Keratinocyte (primary cell): ENCODE results near the gene FAM24B. TPM values are rescaled to one million over a fixed set of nuclear protein-coding genes. Genes with fewer than 3 reads are reported as not detected.

Source experiments
- DNase-seq: peaks from one replicate; pipeline ENCODE4 v3.0.0-alpha.2; 2011; ENCODE audit warnings: low read depth, missing footprints, low spot score
- FAIRE-seq: peaks from 2 replicates; lab custom pipeline; 2011; peaks lifted over from hg19 to GRCh38; lab: Jason Lieb, UNC
- H2AFZ ChIP-seq: 2 replicates; pipeline ENCODE4 v1.6.0; 2012; ENCODE audit warnings: low read length, control low read depth, inconsistent platforms; ENCODE audit not compliant: control insufficient read depth
- H3K27ac ChIP-seq: 2 replicates; pipeline ENCODE4 v1.5.1; 2011; ENCODE audit warnings: low read length; ENCODE audit not compliant: control insufficient read depth, insufficient read depth
- H3K27me3 ChIP-seq: 3 replicates; pipeline ENCODE4 v1.6.0; 2011; ENCODE audit warnings: low read length; ENCODE audit not compliant: control insufficient read depth, insufficient read depth; ENCODE audit errors: extremely low read depth
- H3K36me3 ChIP-seq, 2 experiments: 2 replicates in 1 of 2; 3 replicates in 1 of 2; pipeline ENCODE4 v1.5.1; 2011; ENCODE audit warnings: low read length in 2 of 2, mild to moderate bottlenecking in 1 of 2; ENCODE audit not compliant: control insufficient read depth in 2 of 2, insufficient read depth in 2 of 2; ENCODE audit errors: extremely low read depth in 1 of 2
- H3K4me1 ChIP-seq: 3 replicates; pipeline ENCODE4 v1.5.1; 2011; ENCODE audit warnings: low read length; ENCODE audit not compliant: control insufficient read depth, insufficient read depth; ENCODE audit errors: extremely low read depth
- H3K4me2 ChIP-seq: 3 replicates; pipeline ENCODE4 v1.6.0; 2011; ENCODE audit warnings: low read depth, low read length; ENCODE audit not compliant: control insufficient read depth, insufficient read depth; ENCODE audit errors: extremely low read depth
- H3K4me3 ChIP-seq, 3 experiments: fragments of 200-600 bp in 1 of 3; sonication (generic) in 1 of 3; 2 replicates in 2 of 3; 3 replicates in 1 of 3; pipeline ENCODE4 v1.5.1; 2011 to 2016; ENCODE audit warnings: low read length in 3 of 3, mild to moderate bottlenecking in 3 of 3, control low read depth in 2 of 3, inconsistent platforms in 1 of 3, low read depth in 1 of 3, mixed read lengths in 1 of 3, mixed run types in 1 of 3, moderate library complexity in 1 of 3; ENCODE audit not compliant: control insufficient read depth in 2 of 3, insufficient read depth in 2 of 3; ENCODE audit errors: extremely low read depth in 1 of 3
- H3K79me2 ChIP-seq: 2 replicates; pipeline ENCODE4 v1.6.0; 2012; ENCODE audit warnings: low read length; ENCODE audit not compliant: control insufficient read depth, insufficient read depth
- H3K9ac ChIP-seq: 3 replicates; pipeline ENCODE4 v1.6.0; 2011; ENCODE audit warnings: low read length; ENCODE audit not compliant: control insufficient read depth, insufficient read depth; ENCODE audit errors: extremely low read depth
- H3K9me1 ChIP-seq: 3 replicates; pipeline ENCODE4 v1.6.0; 2011; ENCODE audit warnings: low read length; ENCODE audit not compliant: control insufficient read depth, insufficient read depth; ENCODE audit errors: extremely low read depth
- H3K9me3 ChIP-seq: 2 replicates; pipeline ENCODE4 v1.5.1; 2012; ENCODE audit warnings: low read depth, low read length; ENCODE audit not compliant: control insufficient read depth
- H4K20me1 ChIP-seq: 3 replicates; pipeline ENCODE4 v1.6.0; 2011; ENCODE audit warnings: low read length; ENCODE audit not compliant: control insufficient read depth, insufficient read depth; ENCODE audit errors: extremely low read depth
- EZH2 ChIP-seq: IDR thresholded peaks from one replicate; pipeline ENCODE4 v1.6.1; 2012; ENCODE audit warnings: inconsistent platforms, mild to moderate bottlenecking, low read length, moderate library complexity
- dilution Hi-C: fragments of 300-500 bp; cut with MboI; formaldehyde crosslinking; loops from one replicate; pipeline ENCODE4 v1.7.0; 2020; ENCODE audit warnings: low sequenced_read_pairs; ENCODE audit not compliant: extremely low pct_ligation_motif_present
- polyA plus RNA-seq, 5 experiments: library from polyadenylated mRNA; depleted of rRNA in 3 of 5; stranded (reverse) in 3 of 5; stranded (forward) in 1 of 5; unstranded in 1 of 5; fragments of >200 nt; gene quantifications; 1 replicate in 1 of 5; 2 replicates in 3 of 5; 3 replicates in 1 of 5; pipeline versions ENCODE4 v1.2.1 to v1.2.3, GENCODE V29; 2011 to 2012; ENCODE audit warnings: missing spikeins in 2 of 5, low read depth in 1 of 5, low replicate concordance in 1 of 5
- TF ChIP-seq, protein P1 (sequence below), 3 experiments: IDR thresholded peaks in 1 of 3; conservative IDR thresholded peaks in 1 of 3; optimal IDR thresholded peaks in 1 of 3; 2 replicates in 2 of 3; 3 replicates in 1 of 3; pipeline versions ENCODE3 to v1.5.1; 2011; ENCODE audit warnings: low read length in 3 of 3, mild to moderate bottlenecking in 3 of 3, moderate library complexity in 2 of 3, control low read depth in 1 of 3, inconsistent platforms in 1 of 3; ENCODE audit not compliant: insufficient read depth in 2 of 3; ENCODE audit errors: extremely low read depth in 1 of 3

FAM24B gene
- polyA plus RNA-seq, 1 donor (not counting 4 experiments of a cell fraction or from before 2014, with no cell fraction given) = 4.5 TPM

DNA sequence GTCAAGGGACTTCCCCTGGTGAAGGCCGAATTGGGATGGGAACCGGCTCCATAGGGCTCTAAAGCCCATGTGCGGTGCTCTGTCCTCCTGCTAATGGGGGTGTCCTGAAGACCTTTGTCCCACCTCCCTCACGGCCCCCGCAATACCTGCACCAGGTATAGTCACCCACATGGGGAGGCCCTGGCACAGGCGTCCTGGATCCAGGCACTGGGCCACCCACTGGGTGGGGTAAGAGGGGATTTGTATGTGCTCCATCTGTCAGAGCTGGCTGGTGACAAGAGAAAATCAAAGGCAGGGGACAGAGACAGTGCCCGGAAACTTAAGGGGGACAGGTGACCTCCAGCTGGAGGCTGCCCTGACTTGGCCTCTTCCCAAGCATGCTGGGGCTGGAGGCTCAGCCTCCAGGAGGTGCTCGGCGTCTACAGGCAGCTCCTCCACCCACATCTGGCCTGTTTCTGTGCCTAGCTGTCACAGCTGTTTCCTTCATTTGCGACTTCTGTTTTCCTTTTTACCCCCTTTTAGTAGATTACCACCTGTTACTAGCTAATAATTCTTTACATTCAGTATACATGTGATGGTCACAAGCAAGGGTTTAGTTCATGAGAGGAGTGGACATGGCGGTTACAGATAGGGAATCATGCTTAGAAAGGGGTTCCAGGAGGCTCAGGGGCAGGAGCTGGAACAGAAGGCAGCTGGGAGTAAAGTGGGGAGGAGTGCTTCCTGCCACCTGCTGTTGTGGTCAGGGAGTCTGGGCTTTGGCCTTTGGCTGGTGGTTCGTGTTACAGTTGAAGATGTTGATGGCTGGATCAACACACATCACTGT, 31.4 kb downstream of the FAM24B start:
- no peaks in the 10 kb centered on the region for H3K79me2 ChIP-seq
- H3K27me3 ChIP-seq = no peaks in the 10 kb centered on the region
- H3K36me3 ChIP-seq = peaks cover 10 to 12% of the 10 kb centered on the region in 2 experiments
- H3K4me1 ChIP-seq = peaks cover 11% of the 10 kb centered on the region
- H3K27ac ChIP-seq = no peak overlapping the region
- no peak overlapping the region for H3K9ac ChIP-seq
- no peak overlapping the region for H3K4me3 ChIP-seq
- FAIRE-seq (no peak), DNase-seq (no peak)
- no peak overlapping the region for H2AFZ ChIP-seq
- TF ChIP-seq, protein P1, sequence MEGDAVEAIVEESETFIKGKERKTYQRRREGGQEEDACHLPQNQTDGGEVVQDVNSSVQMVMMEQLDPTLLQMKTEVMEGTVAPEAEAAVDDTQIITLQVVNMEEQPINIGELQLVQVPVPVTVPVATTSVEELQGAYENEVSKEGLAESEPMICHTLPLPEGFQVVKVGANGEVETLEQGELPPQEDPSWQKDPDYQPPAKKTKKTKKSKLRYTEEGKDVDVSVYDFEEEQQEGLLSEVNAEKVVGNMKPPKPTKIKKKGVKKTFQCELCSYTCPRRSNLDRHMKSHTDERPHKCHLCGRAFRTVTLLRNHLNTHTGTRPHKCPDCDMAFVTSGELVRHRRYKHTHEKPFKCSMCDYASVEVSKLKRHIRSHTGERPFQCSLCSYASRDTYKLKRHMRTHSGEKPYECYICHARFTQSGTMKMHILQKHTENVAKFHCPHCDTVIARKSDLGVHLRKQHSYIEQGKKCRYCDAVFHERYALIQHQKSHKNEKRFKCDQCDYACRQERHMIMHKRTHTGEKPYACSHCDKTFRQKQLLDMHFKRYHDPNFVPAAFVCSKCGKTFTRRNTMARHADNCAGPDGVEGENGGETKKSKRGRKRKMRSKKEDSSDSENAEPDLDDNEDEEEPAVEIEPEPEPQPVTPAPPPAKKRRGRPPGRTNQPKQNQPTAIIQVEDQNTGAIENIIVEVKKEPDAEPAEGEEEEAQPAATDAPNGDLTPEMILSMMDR (optimal IDR thresholded peaks at IDR 0.05 in 1 of 3, IDR thresholded peaks at IDR 0.05 in 1 of 3, conservative IDR thresholded peaks at IDR 0.05 in 1 of 3; ENCODE audit: extremely low read depth in 1 of 3, insufficient read depth in 2 of 3, low read length in 3 of 3) = no peak
- no peak for TF ChIP-seq EZH2
- H3K9me3 ChIP-seq = no peaks in the 10 kb centered on the region
- H3K4me2 ChIP-seq = no peak overlapping the region
- H3K9me1 ChIP-seq = no peaks in the 10 kb centered on the region
- H4K20me1 ChIP-seq = no peaks in the 10 kb centered on the region
- dilution Hi-C loops = no loop called here

DNA sequence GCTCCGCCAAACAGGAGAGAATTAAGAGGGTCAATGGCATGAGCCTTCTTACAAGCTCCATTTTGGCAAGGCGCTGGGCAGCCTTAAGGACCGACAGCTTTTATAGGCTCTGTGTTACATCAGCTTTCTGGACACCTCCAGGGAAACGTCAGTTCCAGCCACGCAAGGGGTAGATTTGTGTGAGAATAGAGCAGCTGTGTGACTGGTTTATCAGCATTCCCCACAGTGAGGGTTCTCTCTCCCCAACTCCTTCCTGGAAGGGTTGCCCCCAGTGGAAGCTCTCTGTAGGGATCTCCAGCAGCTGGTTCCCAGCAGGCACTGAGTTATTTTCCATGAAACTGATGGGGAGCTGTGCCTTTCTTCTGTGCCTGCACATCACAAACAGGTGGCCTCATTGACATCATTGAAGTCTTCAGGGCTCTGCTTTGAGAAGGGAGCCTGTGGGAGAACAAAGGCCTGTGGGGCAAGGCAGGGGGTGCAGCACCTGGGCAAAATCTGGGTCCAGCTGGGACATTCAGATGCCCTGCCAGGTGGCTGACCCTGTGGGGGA, 33.5 kb downstream of the FAM24B start, which contains the start of gene CUZD1:
CUZD1 (minus strand) TSS at position 75 of the 550 bp plus-strand sequence; CDS start at position 61, 14 bp downstream.
- Histone ChIP-seq H3K9me1 (no peaks in the 10 kb centered on the region), H4K20me1 (no peaks in the 10 kb centered on the region), H3K27me3 (no peaks in the 10 kb centered on the region), H2AFZ (no peak within 1 kb of the TSS), H3K9ac (no peak within 1 kb of the TSS), H3K4me2 (no peak within 1 kb of the TSS), H3K4me3 (no peak within 1 kb of the TSS), H3K79me2 (no peaks in the 10 kb centered on the region), H3K9me3 (no peaks in the 10 kb centered on the region), H3K4me1 (no peaks in the 10 kb centered on the region), H3K27ac (no peak within 1 kb of the TSS), H3K36me3 (peaks cover 10 to 12% of the 10 kb centered on the region in 2 experiments)
- TF ChIP-seq EZH2 = no peak
- TF ChIP-seq, protein P1 (optimal IDR thresholded peaks at IDR 0.05 in 1 of 3, IDR thresholded peaks at IDR 0.05 in 1 of 3, conservative IDR thresholded peaks at IDR 0.05 in 1 of 3; ENCODE audit: extremely low read depth in 1 of 3, insufficient read depth in 2 of 3, low read length in 3 of 3) = no peak
- dilution Hi-C loops = no loop called here
- DNase-seq (no peak), FAIRE-seq (no peak)
